Neural cell (in vitro differentiated cells): ENCODE measurements around the gene FAXC. TPM values are rescaled to one million over a fixed set of nuclear protein-coding genes. Genes with fewer than 3 reads are reported as not detected.

Experiments
- H2AFZ ChIP-seq: fragments of 200-600, 300-800 bp; sonication (generic), shearing (Covaris generic); 2 replicates; pipeline ENCODE4 v1.6.0; 2014; ENCODE audit warnings: low read depth, mild to moderate bottlenecking, antibody characterized with exemption, low read length, moderate library complexity
- H3F3A ChIP-seq: fragments of 200-600 bp; shearing (Covaris generic); 2 replicates; pipeline ENCODE4 v1.6.1; 2016; ENCODE audit warnings: mild to moderate bottlenecking, moderate library complexity, mixed read lengths, antibody characterized with exemption, low read length; ENCODE audit not compliant: insufficient read depth, poor library complexity, severe bottlenecking
- H3K27ac ChIP-seq: fragments of 200-600, 300-800 bp; sonication (generic), shearing (Covaris generic); 2 replicates; pipeline ENCODE4 v1.5.1; 2014; ENCODE audit warnings: mild to moderate bottlenecking, low read length, moderate library complexity
- H3K27me3 ChIP-seq: fragments of 300-800, 200-600 bp; sonication (generic), shearing (Covaris generic); 2 replicates; pipeline ENCODE4 v1.6.0; 2014; ENCODE audit warnings: mild to moderate bottlenecking, low read depth, low read length, moderate library complexity; ENCODE audit not compliant: insufficient read depth
- H3K36me3 ChIP-seq: fragments of 300-800, 200-600 bp; sonication (generic), shearing (Covaris generic); 2 replicates; pipeline ENCODE4 v1.5.1; 2014; ENCODE audit warnings: mild to moderate bottlenecking, antibody characterized with exemption, low read length, moderate library complexity; ENCODE audit not compliant: insufficient read depth
- H3K4me2 ChIP-seq: fragments of 300-800, 200-600 bp; sonication (generic), shearing (Covaris generic); 2 replicates; pipeline ENCODE4 v1.6.0; 2014; ENCODE audit warnings: mild to moderate bottlenecking, low read length
- H3K4me3 ChIP-seq: fragments of 300-800, 200-600 bp; sonication (generic), shearing (Covaris generic); 2 replicates; pipeline ENCODE4 v1.5.1; 2014; ENCODE audit warnings: mild to moderate bottlenecking, low read length, moderate library complexity
- H3K79me2 ChIP-seq: fragments of 200-600 bp; shearing (Covaris generic); replicated peaks from 2 replicates; pipeline ENCODE4 v1.6.0; 2014; ENCODE audit warnings: mild to moderate bottlenecking, low read length, moderate library complexity; ENCODE audit not compliant: insufficient read depth
- H3K9ac ChIP-seq: fragments of 300-800, 200-600 bp; sonication (generic), shearing (Covaris generic); 2 replicates; pipeline ENCODE4 v1.6.1; 2016; ENCODE audit warnings: mild to moderate bottlenecking, low read length, mixed read lengths
- H3K9me2 ChIP-seq: fragments of 200-600 bp; shearing (Covaris generic); 2 replicates; pipeline ENCODE4 v1.6.1; 2016; ENCODE audit warnings: mild to moderate bottlenecking, low read length, mixed read lengths; ENCODE audit not compliant: insufficient read depth
- H3K9me3 ChIP-seq: fragments of 200-600, 300-800 bp; sonication (generic), shearing (Covaris generic); 2 replicates; pipeline ENCODE4 v1.6.1; 2016; ENCODE audit warnings: mild to moderate bottlenecking, mixed run types, low read length, moderate library complexity, mixed read lengths
- H4K20me1 ChIP-seq: fragments of 200-600 bp; shearing (Covaris generic); 2 replicates; pipeline ENCODE4 v1.6.1; 2016; ENCODE audit warnings: mild to moderate bottlenecking, mixed run types; ENCODE audit not compliant: insufficient read depth
- CTCF ChIP-seq: fragments of 450-650 bp; IDR thresholded peaks from 2 replicates; pipeline ENCODE4 v1.5.1; 2014; ENCODE audit warnings: antibody characterized with exemption, mild to moderate bottlenecking, moderate library complexity; ENCODE audit not compliant: poor library complexity, severe bottlenecking
- EP300 ChIP-seq: fragments of 450-650 bp; conservative IDR thresholded peaks from 2 replicates; pipeline ENCODE4 v1.6.1; 2014; ENCODE audit warnings: antibody characterized with exemption, mild to moderate bottlenecking, moderate library complexity; ENCODE audit not compliant: poor library complexity, severe bottlenecking
- EZH2 ChIP-seq: fragments of 200-600, 300-800 bp; shearing (Covaris generic), sonication (generic); IDR thresholded peaks from 2 replicates; pipeline ENCODE4 v1.6.1; 2014; ENCODE audit warnings: antibody characterized with exemption, low read length, borderline replicate concordance, mild to moderate bottlenecking; ENCODE audit not compliant: insufficient read depth, poor library complexity, severe bottlenecking
- MXI1 ChIP-seq: fragments of 450-650 bp; conservative IDR thresholded peaks from 2 replicates; pipeline ENCODE4 v1.6.1; 2014; ENCODE audit warnings: antibody characterized with exemption, mild to moderate bottlenecking; ENCODE audit not compliant: poor library complexity, severe bottlenecking
- POLR2AphosphoS5 ChIP-seq: IDR thresholded peaks from 2 replicates; pipeline ENCODE4 v1.6.1; 2012
- RAD21 ChIP-seq: fragments of 450-650 bp; conservative IDR thresholded peaks from 2 replicates; pipeline ENCODE4 v1.6.1; 2014; ENCODE audit warnings: antibody characterized with exemption, mild to moderate bottlenecking, moderate library complexity
- SMC3 ChIP-seq: fragments of 450-650 bp; conservative IDR thresholded peaks from 2 replicates; pipeline ENCODE4 v1.6.1; 2014; ENCODE audit warnings: antibody characterized with exemption, mild to moderate bottlenecking, moderate library complexity; ENCODE audit not compliant: poor library complexity
- TAF1 ChIP-seq: IDR thresholded peaks from 2 replicates; pipeline ENCODE4 v1.6.1; 2012; ENCODE audit warnings: low read depth
- polyA plus RNA-seq: library from polyadenylated mRNA; depleted of rRNA; stranded (reverse); fragments of >200 nt; gene quantifications from 2 replicates; pipeline ENCODE4 v1.2.3, GENCODE V29; 2014
- TF ChIP-seq, protein P1 (sequence below): IDR thresholded peaks from 2 replicates; pipeline ENCODE4 v1.6.1; 2012; ENCODE audit warnings: borderline replicate concordance

Gene FAXC
- polyA plus RNA-seq, 1 donor from 2014 or later: 106 TPM

DNA sequence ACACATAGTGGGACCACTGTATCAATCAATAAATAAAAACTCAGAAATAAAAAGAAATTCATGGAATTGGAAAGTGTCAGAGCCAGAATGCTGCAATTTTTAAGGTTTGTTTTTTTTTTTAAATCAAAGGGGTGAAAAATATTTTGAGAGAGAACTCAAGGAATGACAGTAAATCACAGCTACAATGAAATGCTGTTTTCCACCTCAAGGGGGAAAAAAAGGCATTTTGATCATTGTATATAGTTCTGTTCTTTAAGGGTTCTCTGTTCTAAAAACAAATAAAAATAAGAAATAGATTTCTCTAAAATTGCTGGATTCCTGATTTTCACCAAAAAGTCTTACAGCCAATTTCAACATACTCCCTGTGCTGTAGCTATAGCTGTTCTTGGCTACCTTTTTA, 24.5 kb downstream of the FAXC start:
- no peaks in the 10 kb centered on the region for H3K9me3 ChIP-seq
- H3K4me2 ChIP-seq: no peak overlapping the region
- peaks cover 13% of the 10 kb centered on the region for H3K36me3 ChIP-seq
- H3K9me2 ChIP-seq: no peaks in the 10 kb centered on the region
- H3K79me2 ChIP-seq: no peaks in the 10 kb centered on the region
- no peaks in the 10 kb centered on the region for H3F3A ChIP-seq
- no peak overlapping the region for H3K9ac ChIP-seq
- H4K20me1 ChIP-seq: no peaks in the 10 kb centered on the region
- H3K27me3 ChIP-seq: no peaks in the 10 kb centered on the region
- H3K4me3 ChIP-seq: no peak overlapping the region
- no peak overlapping the region for H2AFZ ChIP-seq
- no peak overlapping the region for H3K27ac ChIP-seq
- TF ChIP-seq TAF1 (no peak), EZH2 (no peak), SMC3 (no peak), EP300 (no peak), POLR2AphosphoS5 (no peak), MXI1 (no peak), CTCF (no peak), RAD21 (no peak)
- TF ChIP-seq, protein P1, sequence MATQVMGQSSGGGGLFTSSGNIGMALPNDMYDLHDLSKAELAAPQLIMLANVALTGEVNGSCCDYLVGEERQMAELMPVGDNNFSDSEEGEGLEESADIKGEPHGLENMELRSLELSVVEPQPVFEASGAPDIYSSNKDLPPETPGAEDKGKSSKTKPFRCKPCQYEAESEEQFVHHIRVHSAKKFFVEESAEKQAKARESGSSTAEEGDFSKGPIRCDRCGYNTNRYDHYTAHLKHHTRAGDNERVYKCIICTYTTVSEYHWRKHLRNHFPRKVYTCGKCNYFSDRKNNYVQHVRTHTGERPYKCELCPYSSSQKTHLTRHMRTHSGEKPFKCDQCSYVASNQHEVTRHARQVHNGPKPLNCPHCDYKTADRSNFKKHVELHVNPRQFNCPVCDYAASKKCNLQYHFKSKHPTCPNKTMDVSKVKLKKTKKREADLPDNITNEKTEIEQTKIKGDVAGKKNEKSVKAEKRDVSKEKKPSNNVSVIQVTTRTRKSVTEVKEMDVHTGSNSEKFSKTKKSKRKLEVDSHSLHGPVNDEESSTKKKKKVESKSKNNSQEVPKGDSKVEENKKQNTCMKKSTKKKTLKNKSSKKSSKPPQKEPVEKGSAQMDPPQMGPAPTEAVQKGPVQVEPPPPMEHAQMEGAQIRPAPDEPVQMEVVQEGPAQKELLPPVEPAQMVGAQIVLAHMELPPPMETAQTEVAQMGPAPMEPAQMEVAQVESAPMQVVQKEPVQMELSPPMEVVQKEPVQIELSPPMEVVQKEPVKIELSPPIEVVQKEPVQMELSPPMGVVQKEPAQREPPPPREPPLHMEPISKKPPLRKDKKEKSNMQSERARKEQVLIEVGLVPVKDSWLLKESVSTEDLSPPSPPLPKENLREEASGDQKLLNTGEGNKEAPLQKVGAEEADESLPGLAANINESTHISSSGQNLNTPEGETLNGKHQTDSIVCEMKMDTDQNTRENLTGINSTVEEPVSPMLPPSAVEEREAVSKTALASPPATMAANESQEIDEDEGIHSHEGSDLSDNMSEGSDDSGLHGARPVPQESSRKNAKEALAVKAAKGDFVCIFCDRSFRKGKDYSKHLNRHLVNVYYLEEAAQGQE: no peak

DNA sequence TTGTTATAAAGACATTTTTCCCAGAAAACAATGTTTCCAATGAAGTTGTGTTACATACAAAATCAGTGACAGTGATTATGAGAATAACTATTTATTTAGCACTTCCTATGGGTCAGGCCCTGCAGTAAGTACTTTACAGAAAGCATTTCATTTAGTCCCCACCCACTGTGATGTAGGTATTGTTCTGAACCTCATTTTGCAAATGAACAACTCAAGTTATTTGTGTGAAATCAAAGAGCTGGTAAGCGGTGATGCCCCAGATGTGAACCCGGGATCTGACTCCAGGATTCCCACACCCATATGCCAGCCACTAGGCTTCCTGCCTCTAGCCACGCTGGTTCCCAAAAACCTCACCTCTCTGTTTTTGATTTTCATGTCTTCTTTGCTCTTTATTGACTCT, 30.9 kb downstream of the FAXC start:
- no peaks in the 10 kb centered on the region for H3K27me3 ChIP-seq
- no peaks in the 10 kb centered on the region for H4K20me1 ChIP-seq
- H3K36me3 ChIP-seq: peaks cover 4% of the 10 kb centered on the region
- no peak overlapping the region for H3K4me3 ChIP-seq
- TF ChIP-seq MXI1: no peak
- TF ChIP-seq EP300: no peak
- TF ChIP-seq CTCF: no peak
- H3K27ac ChIP-seq: no peak overlapping the region
- no peak overlapping the region for H2AFZ ChIP-seq
- no peaks in the 10 kb centered on the region for H3K9me2 ChIP-seq
- H3F3A ChIP-seq: no peaks in the 10 kb centered on the region
- H3K4me2 ChIP-seq: no peak overlapping the region
- H3K79me2 ChIP-seq: no peaks in the 10 kb centered on the region
- H3K9me3 ChIP-seq: no peaks in the 10 kb centered on the region
- H3K9ac ChIP-seq: no peak overlapping the region
